EL (cell line): ENCODE data around the gene DCPS.
"Not testable (repeated sequence)": the region's sequence is repeated elsewhere in the genome, so short reads cannot be mapped to it uniquely, and the experiment has no call there.

Source experiments
- DNase-seq: peaks from one replicate; pipeline ENCODE4 v3.0.0-alpha.2; 2016

DCPS gene

DNA sequence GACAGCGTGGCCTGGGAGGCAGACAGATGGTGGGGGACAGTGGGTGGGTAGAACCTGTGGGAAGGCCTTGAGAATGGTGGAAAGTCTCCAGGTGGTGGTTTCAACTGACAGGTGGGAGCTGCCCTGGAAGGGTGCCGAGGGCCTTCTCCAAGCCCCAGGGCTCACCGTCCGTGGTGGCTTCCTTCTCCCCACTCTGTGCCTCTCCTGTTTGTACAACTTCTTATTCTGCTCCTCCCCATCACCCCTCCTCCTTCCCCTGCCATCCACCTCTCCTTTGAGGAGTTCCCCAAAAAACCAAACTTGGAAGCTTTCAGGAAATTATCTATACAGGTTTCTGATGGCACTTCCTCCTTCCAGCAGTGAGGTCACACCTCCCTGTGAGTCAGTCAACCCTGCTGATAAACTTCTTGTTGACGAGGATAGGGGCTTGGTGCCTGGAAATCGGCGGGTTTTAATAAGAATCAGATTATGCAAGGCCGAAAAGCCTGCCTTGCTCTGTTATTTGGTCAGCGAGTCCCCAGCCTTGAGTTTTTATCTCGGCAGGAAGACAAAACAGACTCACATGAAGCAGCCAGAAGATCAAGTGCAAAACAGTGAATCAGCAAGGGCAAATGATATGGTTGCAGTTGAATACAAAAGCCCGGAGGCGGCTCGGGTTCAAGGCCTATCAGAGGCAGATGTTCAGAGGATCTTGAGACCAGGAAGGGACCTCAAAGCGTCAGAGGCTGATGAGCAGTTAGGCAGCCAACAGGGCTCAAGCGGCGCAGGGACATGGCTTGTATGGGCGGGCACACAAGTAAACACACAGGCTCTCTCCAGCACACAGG, 42.1 kb downstream of the DCPS start:
- peak; percentile 70 for DNase-seq

DNA sequence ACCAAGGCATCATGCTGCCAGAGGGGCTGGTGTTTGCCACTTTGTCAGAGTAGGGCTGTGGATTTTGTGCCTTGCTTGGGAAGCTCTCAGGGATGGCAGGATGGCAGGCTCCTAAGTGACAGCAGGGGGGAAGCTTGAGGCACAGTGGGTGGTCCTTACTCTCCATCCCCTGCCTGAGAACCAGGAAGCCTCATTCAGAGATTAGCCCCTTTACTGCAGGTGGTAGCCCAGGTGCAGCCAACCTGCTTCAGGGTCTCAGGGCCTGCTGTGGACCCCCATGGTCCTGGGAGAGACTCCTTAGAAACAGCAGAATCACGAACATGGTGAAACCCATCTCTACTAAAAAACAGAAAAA, 42.7 kb downstream of the DCPS start:
- DNase-seq, result no peak

DNA sequence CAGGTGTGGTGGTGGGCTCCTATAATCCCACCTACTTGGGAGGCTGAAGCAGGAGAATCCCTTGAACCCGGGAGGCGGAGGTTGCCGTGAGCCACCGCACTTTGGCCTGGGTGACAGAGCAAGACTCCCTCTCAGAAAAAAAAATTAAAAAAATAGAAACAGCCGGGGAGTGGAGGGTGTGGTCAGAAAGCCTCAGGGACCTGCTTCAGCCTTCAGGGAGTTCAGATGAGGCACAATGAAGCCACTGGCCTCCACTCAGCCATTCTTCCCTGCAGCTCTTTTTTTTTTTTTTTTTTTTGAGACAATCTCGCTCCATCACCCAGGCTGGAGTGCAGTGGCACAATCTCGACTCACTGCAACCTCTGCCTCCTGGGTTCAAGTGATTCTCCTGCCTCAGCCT, 43.1 kb downstream of the DCPS start:
- DNase-seq, result not testable (repeated sequence)

DNA sequence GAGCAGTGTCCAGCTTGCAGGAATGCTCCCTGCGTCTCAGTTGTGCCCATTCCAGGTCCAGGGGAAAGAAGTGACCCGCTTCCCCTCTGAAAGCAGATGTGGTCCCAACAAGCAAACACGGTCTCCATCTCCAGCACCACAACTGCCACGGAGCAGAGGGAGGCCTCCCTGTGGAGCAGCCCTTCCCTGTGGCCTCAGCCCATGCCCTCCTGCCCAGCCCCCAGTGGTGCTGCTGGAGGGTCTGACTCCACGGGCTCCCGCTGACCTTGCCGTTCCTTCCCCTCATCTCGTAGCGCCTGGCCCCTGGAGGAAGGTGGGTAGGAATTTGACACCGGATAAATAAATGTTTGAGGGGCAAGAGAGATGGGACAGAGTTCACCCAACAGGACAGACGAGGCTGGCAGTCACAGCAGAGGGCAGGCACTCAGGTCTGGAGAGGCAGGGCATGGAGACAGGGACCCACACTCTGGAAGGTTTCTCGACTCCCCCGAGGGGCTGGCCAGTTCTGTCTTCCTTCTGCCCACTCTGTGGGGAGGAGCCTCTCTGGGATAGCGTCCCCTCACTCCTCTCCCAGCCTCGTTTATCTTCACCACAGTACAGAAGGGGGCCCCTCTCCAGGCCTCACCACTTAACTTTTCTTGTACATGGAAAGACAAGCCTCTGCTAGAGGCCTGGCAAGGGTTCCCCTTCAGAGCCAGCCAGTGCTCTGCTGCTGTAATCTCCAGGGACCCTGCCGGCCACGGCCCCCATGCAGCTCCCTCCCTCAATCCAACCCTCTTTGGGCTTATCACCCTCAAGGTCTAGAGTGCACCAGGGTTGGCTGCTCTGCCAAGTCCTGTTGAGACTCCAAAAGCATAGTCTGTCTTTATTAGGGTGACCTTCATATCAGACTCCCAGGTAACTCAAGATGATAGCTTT, 44.1 kb downstream of the DCPS start:
- DNase-seq, result no peak

DNA sequence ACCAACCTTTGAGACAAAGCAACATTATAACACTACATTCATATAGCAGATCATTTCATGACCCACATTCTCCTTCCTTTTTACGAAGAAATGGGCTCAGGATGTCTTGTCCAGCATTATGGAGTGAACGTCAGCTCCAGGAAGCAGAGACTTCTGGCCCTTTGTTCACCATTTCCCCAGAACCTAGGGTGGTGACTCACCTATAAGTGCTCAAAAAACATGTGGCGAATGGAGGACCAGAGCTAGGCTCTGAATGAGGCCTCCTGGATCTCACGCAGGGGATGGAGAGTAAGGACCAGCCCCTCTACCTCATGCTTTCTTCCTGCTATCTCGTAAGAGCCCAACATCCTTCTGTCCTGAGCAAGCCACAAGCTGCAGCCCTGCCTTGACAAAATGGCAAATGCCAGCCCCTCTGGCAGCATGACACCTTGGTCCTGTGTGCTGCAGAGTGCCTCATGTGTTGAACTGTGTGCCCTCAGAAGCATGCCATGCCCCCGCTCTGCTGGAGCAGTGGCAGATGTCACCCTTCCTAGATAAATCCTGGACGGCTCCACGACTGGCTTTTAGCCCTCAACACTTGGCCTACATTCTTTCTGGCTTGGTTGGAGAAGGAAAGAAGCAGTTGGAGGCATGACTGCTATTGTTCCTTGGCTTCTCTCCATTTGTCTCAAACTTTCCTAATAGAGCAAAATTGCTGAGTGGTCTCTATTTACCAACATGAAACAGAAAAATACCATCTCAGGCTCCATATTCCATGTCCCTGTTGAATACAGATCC, 45.1 kb downstream of the DCPS start:
- peak; percentile 22 for DNase-seq

DNA sequence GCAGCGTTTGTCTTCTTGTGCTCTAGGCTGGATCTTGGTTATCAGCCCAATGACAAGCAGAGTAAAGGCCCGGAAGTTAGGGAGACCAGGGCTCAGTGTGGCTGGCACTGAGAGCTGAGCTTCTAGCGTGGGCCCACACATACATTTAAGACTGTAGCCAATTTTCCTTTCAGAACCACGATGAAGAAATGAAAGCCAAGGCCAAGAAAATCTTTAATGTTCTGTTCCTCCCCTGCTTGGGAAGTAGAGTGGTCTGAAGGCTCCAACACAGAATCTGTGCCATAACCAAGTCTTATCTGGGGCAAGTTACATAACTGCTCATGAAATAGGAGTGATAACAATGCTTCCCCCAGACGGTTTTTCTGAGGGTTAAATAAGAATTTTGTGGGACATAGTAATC, 47.0 kb downstream of the DCPS start:
- no peak for DNase-seq

DNA sequence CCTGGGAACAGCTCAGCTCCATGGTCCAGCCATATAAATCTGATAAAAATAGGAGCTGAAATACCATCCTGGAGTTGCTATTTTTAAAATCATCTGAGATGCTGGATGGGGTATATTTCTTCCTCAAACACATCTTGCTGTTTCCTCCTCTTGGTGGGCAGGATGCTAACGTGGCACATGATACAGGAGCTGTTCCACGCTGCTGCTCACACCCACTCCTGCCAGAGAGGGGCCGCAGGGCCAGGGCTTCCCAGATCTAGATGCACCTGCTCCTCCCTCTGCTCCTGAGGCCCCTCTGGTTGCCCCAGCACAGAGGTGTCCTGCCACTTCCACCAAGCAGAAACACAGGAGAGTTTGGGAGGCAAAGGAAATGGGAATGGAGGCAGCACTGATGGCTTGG, 48.3 kb downstream of the DCPS start:
- DNase-seq, result no peak

DNA sequence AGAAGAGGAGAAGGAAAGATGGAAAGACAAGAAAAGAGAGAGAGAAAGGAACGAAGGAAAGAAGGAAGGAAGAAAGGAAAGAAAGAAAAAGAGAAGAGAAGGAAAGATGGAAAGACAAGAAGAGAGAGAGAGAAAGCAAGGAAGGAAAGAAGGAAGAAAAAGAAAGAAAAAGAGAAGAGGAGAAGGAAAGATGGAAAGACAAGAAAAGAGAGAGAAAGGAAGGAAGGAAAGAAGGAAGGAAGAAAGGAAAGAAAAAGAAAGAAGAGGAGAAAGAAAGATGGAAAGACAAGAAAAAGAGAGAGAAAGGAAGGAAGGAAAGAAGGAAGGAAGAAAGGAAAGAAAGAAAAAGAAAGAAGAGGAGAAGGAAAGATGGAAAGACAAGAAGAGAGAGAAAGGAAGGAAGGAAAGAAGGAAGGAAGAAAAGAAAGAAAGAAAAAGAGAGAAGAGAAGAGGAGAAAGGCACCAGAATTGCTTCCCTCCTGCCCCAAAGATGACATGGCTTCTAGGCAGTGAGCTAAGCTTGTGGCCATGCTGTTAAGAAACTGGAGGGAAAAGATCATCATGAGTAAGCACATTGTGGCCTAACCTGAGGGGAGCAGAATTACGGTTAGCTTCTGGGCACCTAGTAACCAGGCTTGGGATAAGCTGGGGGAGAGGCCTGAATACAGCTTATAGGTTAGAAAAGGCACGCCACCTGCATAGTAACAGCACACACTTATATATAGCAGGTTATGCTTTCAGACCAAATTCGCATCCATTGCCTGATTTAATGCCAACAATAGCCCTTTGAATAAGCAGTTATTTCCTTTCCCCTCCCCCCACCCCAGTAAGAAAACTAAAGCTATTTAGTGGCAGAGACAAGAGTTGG, 49.3 kb downstream of the DCPS start:
- DNase-seq, result peak; percentile 81

DNA sequence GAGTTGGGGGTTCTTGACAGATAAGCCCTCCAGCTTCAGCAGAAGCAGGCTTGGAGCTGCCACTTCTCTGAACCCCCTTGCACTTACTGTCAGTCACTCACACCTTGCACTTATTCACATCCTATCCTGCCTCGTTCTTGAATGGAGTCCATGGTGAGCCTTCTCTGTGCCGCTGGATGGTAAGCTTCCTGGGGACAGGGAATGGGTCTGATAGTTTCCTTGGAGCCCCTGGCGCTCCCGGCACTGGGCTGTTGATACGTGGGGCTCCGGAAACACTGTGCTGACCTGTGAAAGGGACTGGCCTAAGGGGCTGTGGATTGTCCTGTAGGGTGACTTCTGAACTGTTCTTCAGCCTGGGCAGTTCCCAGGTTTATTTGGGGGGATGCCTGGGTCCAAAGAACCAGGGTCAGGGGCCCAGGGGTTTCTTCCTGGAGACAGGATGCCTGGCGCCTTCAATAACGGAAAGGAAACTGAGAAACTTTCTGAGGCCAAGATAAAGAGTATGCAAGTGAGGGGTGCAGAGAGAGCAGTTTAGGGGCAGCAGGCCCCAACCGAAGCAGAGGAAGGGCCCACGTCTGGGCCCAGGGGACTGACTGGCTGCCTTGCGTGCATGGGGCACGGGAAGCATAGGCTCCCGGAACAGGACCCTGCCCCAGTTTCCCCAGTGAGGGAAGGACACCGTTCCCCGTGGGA, 50.9 kb downstream of the DCPS start:
- peak; percentile 43 for DNase-seq

DNA sequence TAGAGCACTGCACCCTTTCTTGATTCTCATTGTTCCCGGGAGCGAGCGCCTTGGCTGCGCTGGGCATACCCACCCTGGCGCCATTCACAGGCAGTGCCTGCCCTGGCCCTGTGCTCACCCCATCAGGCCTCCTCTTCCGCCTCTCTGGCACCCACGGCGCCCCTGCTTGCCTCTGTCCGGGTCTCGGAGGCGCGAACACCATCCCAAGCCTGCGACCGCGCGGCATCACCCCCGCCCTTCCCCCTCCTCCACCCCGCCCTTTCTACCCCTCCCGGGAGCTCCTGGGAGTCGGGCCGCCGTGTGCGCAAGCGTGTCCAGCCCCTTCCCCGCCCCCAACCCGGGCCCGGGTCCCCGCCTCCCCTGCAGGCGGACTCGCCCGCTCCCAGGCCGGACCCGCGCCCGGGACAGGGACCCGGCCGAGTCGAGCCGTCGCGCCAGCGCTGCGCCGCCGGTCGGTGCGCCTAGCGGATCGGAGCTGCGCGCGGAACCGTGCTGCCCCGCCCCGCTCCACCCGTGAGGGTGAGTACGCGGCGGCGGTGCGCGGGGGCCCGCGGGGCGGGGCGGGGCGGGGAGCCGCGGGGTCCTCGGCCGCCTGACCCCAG, 51.6 kb downstream of the DCPS start, which contains the start of gene ST3GAL4:
Gene ST3GAL4 (plus strand): TSS at position 363 of the 602 bp plus-strand sequence. CDS start 50,470 bp downstream, outside the sequence.
- DNase-seq, result peak; percentile 79

DNA sequence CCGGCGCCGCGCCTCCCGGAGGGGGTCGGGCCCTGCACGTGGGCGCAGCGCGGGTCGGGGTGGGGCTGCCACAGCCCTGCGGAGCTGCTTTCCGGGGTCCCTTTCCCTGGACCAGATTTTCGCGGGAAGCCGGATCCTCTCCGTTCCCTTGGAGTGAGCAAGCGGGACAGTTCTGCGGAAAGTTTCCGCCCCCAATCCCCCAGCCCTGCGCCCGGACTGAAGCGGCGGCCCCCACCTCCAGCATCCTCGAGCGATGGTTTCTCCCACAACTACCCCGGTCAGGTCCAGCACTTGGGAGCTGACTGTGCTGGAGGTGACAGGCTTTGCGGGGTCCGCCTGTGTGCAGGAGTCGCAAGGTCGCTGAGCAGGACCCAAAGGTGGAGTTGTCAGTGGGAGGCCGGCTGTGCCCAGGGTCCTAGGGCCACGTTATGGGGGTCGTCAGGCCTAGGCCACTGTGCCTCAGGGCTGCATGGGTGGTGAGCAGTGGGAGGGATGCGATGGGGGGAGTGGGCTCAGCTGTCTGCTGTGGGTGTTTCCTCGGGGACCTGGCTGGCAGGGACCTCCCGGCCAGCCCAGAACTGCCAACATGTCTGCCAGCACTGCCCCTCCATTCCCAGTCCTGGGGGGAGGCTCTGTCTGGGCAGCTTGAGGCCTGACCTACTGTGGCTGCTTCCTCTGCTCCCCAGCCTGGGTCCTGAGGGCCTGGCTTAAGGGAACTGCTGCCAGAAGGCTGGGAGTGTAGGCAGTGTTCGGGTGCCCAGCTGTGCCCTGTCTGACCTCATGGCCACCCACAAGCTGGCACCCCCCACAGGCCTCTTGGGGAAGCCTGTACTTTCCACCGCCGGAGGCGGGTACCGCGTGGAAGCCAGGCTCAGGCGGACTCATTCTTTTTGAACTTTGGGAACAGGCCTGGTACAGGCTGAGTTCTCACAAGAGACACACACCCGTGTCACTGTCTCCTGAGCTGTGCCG, 52.4 kb downstream of the DCPS start:
- DNase-seq, result peak; percentile 66

DNA sequence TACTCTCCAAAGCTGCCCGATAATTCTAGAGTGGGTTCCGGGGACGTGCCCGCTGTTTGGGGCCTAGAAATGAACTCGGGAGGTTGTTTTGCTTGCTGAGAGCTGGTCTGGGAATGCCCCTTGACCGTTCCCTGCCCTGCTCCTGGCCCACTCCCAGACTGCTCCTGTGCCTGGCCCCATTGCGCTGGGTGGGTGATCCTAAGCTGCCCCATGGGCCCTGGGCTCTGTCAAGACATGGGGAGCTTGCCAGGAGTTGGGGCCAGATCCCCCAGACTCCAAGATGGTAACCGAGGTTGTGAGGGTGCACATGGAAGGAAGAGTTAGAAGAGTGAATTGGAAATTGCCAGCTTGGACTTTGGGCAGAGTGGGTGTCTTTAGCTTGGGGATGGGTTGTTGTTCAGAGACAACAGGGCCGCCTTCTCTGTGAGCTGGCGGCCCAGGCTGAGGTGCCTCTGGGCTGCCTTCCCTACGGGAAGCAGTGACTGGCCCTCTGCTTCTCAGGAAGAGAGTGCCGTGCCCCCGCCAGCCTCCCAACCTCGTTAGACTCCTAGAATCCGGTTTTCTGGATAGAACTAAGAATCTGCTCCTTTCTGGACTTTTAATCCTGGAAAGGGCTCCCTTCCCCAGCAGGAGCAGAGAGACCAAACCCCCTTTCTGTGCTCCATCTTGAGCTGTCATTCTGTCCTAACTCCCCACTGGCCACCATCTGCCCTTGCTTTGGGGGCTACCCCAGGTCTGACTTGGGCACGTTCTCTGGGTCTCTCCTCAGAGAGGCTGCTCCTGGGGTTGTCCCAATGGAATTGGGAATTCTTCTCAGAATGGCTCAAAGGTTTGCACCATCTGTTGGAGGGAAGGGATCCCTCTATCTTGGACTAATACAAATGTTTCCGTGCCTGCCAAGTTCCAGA, 53.4 kb downstream of the DCPS start:
- no peak for DNase-seq

DNA sequence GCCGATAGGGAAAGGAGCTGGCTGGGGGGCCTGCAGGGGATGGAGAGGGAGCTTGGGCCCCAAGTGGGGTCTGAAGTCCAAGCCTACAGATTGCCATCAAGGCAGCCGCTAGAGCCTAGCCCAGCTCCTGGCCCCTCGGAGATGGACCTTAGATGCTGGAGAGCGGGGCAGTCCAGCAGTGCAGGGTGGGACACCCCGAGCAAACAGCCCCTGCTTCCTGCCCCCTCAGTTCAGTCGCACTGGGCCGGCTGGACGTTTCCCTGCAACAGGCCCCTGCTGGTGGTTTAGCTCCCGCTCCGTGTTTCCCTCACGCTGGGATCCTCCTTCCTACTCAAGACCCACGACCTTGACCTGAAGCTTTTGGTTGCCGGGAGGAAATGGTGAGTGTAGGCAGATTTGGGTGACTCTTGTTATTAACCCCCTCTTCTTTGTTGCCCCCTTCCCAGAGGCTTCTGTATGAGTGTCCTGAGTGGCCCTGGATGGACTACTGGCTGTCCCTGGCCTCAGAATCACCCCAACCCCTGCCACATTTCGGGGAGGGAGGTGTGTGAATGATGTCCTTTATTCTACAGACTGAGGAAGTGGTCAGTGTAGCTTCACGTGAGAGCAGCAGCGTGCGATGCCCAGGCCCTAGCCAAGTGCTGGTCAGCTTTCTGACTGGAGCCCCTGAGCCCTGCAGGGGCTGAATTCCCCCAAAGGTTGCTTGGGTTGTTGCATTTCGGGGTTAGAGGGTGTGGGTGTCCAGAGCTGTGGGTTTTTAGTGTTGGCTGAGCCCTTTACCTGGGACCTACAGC, 54.3 kb downstream of the DCPS start:
- DNase-seq, result no peak

DNA sequence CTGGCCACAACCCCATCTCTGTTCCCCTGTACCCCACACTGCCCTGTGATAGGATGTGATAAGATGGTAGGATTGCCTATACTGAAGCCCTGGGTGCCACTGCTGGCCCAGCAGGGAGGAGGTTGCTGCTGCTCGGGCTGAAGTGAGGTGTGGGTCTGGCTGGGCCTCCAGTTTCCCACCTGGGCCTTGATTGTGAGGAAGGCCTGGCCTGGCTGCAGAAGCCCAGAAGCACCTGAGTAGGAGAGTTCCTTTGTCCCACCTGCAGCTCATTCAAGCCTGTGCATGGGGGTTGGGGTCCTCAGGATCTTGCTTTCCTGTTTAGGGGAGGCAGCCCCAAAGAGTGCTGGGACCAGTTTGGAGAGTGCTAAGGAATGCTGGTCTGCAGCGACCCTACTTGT, 54.9 kb downstream of the DCPS start:
- no peak for DNase-seq

DNA sequence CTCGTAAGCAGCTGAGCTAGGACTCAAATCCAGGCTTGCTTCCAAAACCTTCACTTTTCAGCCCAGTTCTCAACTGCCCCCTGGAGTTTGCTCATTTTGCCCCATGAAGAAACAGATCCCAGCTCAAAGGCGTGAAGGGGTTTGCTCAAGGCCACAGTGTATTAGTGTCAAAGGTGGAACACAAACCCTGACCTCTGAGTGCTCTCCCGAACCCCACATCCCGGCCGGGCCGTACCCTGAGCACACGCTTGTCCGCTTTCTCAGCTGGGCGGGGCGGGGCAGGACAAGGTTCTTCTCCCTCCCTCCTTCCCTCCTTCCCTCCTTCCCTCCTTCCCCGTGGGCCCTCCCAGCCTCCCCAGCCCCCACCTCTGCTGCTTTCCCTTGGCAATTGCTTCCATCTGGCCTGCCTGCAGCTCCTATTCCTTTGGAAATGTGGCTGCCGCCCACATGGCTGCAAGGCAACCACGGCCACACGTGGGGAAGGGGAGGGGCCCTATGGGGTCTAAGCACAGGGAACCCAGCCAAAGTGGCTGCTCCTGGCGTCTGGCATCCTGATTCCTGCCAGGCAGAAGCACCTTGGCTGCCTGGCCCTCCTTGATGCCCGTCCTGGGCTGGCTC, 55.7 kb downstream of the DCPS start:
- DNase-seq, result peak; percentile 47

DNA sequence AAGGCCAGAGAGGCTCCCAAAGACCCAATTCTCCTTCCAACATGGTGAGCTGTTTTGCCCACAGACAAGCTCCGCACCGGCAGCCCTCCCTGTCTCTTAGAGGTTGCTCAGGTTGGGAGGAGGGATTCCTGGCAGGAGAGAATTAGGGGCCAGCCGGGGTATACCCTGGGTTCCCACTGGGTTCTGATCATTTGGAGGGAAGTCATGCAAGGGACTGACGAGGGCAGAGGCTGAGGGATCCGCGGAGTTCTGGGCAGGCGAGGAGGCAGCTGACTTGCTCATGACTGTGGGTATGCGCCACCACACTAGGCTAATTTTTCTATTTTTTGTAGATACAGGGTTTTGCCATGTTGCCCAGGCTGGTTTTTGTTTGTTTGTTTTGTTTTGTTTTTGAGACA, 56.2 kb downstream of the DCPS start:
- no peak for DNase-seq

DNA sequence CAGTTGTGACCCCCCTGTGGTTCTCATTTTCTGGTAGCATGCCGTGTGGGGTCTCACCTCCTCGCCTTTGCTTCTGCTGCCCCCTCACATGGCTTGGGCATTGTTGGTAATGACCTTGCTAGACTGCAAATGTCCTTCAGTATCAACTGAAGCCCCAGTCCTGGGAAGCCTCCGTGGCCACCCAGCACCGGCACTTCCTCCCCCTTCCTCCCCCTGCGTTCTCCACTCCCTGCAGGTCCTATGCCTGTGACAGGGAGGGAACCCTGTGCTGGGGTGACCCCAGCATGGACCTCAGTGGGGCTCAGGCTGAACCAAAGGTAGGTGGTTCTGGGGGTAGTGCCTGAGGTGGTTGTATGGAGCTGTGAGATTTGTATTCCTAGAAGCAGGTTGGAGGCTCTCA, 57.5 kb downstream of the DCPS start:
- DNase-seq, result no peak
